Neural crest cell (in vitro differentiated cells): ENCODE data around the gene PCNX1. TPM values are rescaled to one million over a fixed set of nuclear protein-coding genes. Genes with fewer than 3 reads are reported as not detected.

Source experiments
- DNase-seq: peaks from one replicate; pipeline ENCODE4 v3.0.0; 2021; ENCODE audit warnings: low read depth, mixed read lengths, low spot score
- H3K27ac Mint-ChIP-seq: one replicate; pipeline ENCODE4 v1.8.0; 2021; ENCODE audit warnings: mild to moderate bottlenecking, mixed read lengths; ENCODE audit not compliant: unreplicated experiment
- H3K27me3 Mint-ChIP-seq: 2 replicates; pipeline ENCODE4 v1.8.0; 2021; ENCODE audit warnings: low read depth, mild to moderate bottlenecking, mixed read lengths
- H3K36me3 Mint-ChIP-seq: 2 replicates; pipeline ENCODE4 v1.8.0; 2021; ENCODE audit warnings: low read depth, mild to moderate bottlenecking, mixed read lengths
- H3K4me1 Mint-ChIP-seq: 2 replicates; pipeline ENCODE4 v1.8.0; 2021; ENCODE audit warnings: mixed read lengths
- H3K4me3 Mint-ChIP-seq: one replicate; pipeline ENCODE4 v1.8.0; 2021; ENCODE audit warnings: mild to moderate bottlenecking, mixed read lengths
- H3K9me3 Mint-ChIP-seq: 2 replicates; pipeline ENCODE4 v1.8.0; 2021; ENCODE audit warnings: mixed read lengths
- CTCF ChIP-seq: fragments of 200-600 bp; sonication (generic); conservative IDR thresholded peaks from 2 replicates; pipeline ENCODE4 v1.5.0; 2021; ENCODE audit warnings: antibody characterized with exemption, mild to moderate bottlenecking
- total RNA-seq: library from RNA; stranded (reverse); gene quantifications from 2 replicates; pipeline ENCODE4 v1.2.1, GENCODE V29; 2021

PCNX1 gene
- total RNA-seq, 1 donor from 2014 or later, result 50.3 TPM

GRCh38 chr14:70971560-70971959 lies 64.3 kb downstream of the PCNX1 start:
- no peaks in the 10 kb centered on the region for H3K36me3 Mint-ChIP-seq
- peaks cover 6% of the 10 kb centered on the region for H3K4me1 Mint-ChIP-seq
- no peaks in the 10 kb centered on the region for H3K9me3 Mint-ChIP-seq
- DNase-seq, result no peak
- no peaks in the 10 kb centered on the region for H3K27me3 Mint-ChIP-seq
- no peak overlapping the region for H3K4me3 Mint-ChIP-seq
- no peak for TF ChIP-seq CTCF
- no peak overlapping the region for H3K27ac Mint-ChIP-seq

GRCh38 chr14:70972107-70972976 lies 65.1 kb downstream of the PCNX1 start:
- H3K4me1 Mint-ChIP-seq, result peaks cover 13% of the 10 kb centered on the region
- peak; percentile 88 for DNase-seq
- peak; percentile 95 for TF ChIP-seq CTCF
- no peaks in the 10 kb centered on the region for H3K27me3 Mint-ChIP-seq
- H3K27ac Mint-ChIP-seq, result no peak overlapping the region
- H3K4me3 Mint-ChIP-seq, result no peak overlapping the region
- peaks cover 4% of the 10 kb centered on the region for H3K36me3 Mint-ChIP-seq
- H3K9me3 Mint-ChIP-seq, result no peaks in the 10 kb centered on the region

- TF ChIP-seq CTCF, result no peak
- peak overlapping the region; percentile 89 for H3K27ac Mint-ChIP-seq
- H3K4me1 Mint-ChIP-seq, result peaks cover 17% of the 10 kb centered on the region
- DNase-seq, result no peak
- no peak overlapping the region for H3K4me3 Mint-ChIP-seq
- H3K9me3 Mint-ChIP-seq, result no peaks in the 10 kb centered on the region
- H3K27me3 Mint-ChIP-seq, result no peaks in the 10 kb centered on the region
- peaks cover 7% of the 10 kb centered on the region for H3K36me3 Mint-ChIP-seq
Observed at GRCh38 chr14:70976591-70976990, 69.3 kb downstream of the PCNX1 start.

- no peak for TF ChIP-seq CTCF
- Mint-ChIP-seq H3K9me3 (no peaks in the 10 kb centered on the region), H3K4me1 (peaks cover 14% of the 10 kb centered on the region), H3K27ac (no peak overlapping the region), H3K27me3 (no peaks in the 10 kb centered on the region), H3K36me3 (peaks cover 7% of the 10 kb centered on the region), H3K4me3 (no peak overlapping the region)
- DNase-seq, result no peak
Observed at GRCh38 chr14:70981000-70981952, 74.0 kb downstream of the PCNX1 start.

GRCh38 chr14:70982200-70982599 lies 74.9 kb downstream of the PCNX1 start:
- TF ChIP-seq CTCF, result no peak
- H3K36me3 Mint-ChIP-seq, result peaks cover 4% of the 10 kb centered on the region
- H3K4me3 Mint-ChIP-seq, result no peak overlapping the region
- no peaks in the 10 kb centered on the region for H3K27me3 Mint-ChIP-seq
- H3K9me3 Mint-ChIP-seq, result no peaks in the 10 kb centered on the region
- H3K4me1 Mint-ChIP-seq, result peaks cover 5% of the 10 kb centered on the region
- H3K27ac Mint-ChIP-seq, result no peak overlapping the region
- DNase-seq, result no peak
